Measurements from ENCODE around the gene TGOLN2.

Gene TGOLN2

GRCh38 chr2:85272357-85272756 is 55.4 kb downstream of the TGOLN2 start:
- Mint-ChIP-seq H3K36me3 (ENCODE audit: low read depth) (no peaks in the 10 kb centered on the region), H3K9me3 (no peaks in the 10 kb centered on the region), H3K27ac (no peak overlapping the region), H3K4me1 (ENCODE audit: low read depth) (no peaks in the 10 kb centered on the region), H3K27me3 (no peaks in the 10 kb centered on the region), H3K4me3 (no peak overlapping the region)

GRCh38 chr2:85269959-85270358 is 57.8 kb downstream of the TGOLN2 start:
- Mint-ChIP-seq H3K4me1 (ENCODE audit: low read depth) (no peaks in the 10 kb centered on the region), H3K36me3 (ENCODE audit: low read depth) (no peaks in the 10 kb centered on the region), H3K4me3 (no peak overlapping the region), H3K27ac (no peak overlapping the region), H3K27me3 (no peaks in the 10 kb centered on the region), H3K9me3 (no peaks in the 10 kb centered on the region)
